ENCODE results near the gene COL9A3.
A peak's percentile ranks its signal among the peaks of the same experiment; 100 is the strongest.

The COL9A3 gene

GRCh38 chr20:62822239-62822787 is 5.5 kb downstream of the COL9A3 start:
- DNase-seq = no peak

- DNase-seq = peak in 2 of 56 donors; percentile 10 to 52
Observed at GRCh38 chr20:62822788-62823651, 6.2 kb downstream of the COL9A3 start.

GRCh38 chr20:62823688-62824475 is 7.0 kb downstream of the COL9A3 start:
- DNase-seq = no peak

- DNase-seq = peak in 4 of 56 donors; percentile 8 to 27 (median 18)
Observed at GRCh38 chr20:62824476-62825332, 7.9 kb downstream of the COL9A3 start.

- no peak for DNase-seq
Observed at GRCh38 chr20:62825333-62825985, 8.6 kb downstream of the COL9A3 start.

- no peak for DNase-seq
Observed at GRCh38 chr20:62825986-62826645, 9.3 kb downstream of the COL9A3 start.

GRCh38 chr20:62826646-62827310 is 9.9 kb downstream of the COL9A3 start:
- DNase-seq = no peak

- no peak for DNase-seq
Observed at GRCh38 chr20:62827311-62828038, 10.6 kb downstream of the COL9A3 start.

GRCh38 chr20:62828051-62828450 is 11.2 kb downstream of the COL9A3 start:
- DNase-seq = no peak

GRCh38 chr20:62828511-62829230 is 11.8 kb downstream of the COL9A3 start:
- DNase-seq = no peak

GRCh38 chr20:62829231-62830230 is 12.7 kb downstream of the COL9A3 start:
- no peak for DNase-seq

- DNase-seq = no peak
Observed at GRCh38 chr20:62830251-62830650, 13.4 kb downstream of the COL9A3 start.

GRCh38 chr20:62830821-62831220 is 14.0 kb downstream of the COL9A3 start:
- DNase-seq = no peak

- DNase-seq = no peak
Observed at GRCh38 chr20:62831361-62831788, 14.5 kb downstream of the COL9A3 start.

- DNase-seq = peak in 1 of 56 donors; percentile 11
Observed at GRCh38 chr20:62831854-62832211, 15.0 kb downstream of the COL9A3 start.

GRCh38 chr20:62832212-62832922 is 15.5 kb downstream of the COL9A3 start:
- peak in 4 of 56 donors; percentile 12 to 56 (median 28) for DNase-seq
